NCI-H146 treated with DMSO at 0.1 percent for 48 hours (cell line): ENCODE results near the gene VWC2.

Experiments
- DNase-seq: peaks from one replicate; lab custom pipeline; 2025; ENCODE audit not compliant: unreplicated experiment; lab: John Stamatoyannopoulos, UW

VWC2 gene

DNA sequence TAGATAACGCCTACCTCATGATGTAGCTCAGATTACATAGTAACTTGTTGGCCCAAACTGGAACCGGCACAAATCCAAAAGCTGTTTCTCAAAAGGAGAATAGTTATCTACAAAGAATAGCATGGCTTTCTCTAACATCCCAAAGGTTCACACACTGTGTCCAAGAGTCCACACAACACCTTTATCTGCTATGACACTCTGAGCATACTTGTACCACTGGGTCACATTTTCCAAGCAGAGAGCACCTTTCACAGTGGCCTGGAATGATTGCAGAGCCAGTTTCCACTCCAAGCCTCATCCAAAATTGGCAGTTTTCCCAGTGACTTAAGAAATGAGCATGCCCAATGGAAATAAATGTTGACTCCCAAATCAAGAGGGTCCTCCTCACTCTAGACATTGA is 155.3 kb downstream of the VWC2 start:
- DNase-seq: no peak

DNA sequence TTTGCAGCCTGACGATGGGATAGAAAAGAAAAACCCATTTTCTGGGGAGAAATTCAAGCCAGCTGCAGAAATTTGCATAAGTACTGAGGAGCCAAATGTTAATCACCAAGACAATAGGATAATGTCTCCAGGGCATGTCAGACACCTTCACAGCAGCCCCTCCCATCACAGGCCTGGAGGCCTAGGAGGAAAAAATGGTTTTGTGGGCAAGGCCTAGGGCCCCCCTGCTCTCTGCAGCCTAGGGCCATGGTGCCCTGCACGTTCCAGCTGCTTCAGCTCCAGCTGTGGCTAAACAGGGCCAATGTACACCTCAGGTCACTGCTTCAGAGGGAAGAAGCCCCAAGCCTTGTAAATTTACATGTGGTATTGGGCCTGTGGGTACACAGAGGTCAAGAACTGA is 158.2 kb downstream of the VWC2 start:
- no peak for DNase-seq

GRCh38 chr7:49937608-49938007 is 164.2 kb downstream of the VWC2 start:
- DNase-seq: no peak
